Measurements from ENCODE around the gene PI16.

DNA sequence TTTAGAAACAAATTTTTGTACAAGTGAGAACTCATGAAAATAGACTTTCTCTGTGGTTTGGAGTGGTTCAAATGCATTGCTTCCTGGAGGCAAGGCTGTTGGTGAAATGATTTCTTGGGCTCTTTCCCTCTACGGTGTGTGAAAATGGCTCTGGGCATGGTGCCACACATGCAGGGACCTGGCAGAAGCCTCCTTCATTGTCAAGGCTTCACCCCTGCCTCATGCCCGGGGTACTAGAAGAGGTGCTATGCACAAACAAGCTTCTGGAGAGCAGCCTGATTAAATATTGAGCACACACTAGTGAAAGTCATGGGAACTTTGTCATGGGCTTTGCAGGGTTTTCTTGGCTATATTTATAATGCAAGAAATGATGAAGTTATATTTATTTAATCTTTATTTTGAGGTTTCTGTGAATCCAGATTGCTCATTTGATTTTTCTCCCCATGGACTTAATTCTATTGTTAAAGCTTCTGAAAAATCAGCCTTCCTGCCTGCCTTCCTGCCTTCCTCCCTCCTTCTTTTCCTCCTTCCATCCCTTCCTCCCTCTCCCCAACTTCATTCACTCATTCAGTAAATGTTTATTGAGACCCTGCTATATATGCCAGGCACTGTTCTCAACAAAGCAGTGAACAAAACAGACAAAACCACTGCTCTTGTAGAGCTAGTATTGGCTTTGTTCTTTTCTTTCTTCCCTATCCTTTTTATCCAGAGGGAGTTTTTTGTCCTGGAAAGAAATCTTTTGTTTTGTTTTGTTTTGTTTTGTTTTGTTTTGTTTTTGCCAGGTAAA is 47.8 kb upstream of the PI16 start:
- TF ChIP-seq, protein P1, sequence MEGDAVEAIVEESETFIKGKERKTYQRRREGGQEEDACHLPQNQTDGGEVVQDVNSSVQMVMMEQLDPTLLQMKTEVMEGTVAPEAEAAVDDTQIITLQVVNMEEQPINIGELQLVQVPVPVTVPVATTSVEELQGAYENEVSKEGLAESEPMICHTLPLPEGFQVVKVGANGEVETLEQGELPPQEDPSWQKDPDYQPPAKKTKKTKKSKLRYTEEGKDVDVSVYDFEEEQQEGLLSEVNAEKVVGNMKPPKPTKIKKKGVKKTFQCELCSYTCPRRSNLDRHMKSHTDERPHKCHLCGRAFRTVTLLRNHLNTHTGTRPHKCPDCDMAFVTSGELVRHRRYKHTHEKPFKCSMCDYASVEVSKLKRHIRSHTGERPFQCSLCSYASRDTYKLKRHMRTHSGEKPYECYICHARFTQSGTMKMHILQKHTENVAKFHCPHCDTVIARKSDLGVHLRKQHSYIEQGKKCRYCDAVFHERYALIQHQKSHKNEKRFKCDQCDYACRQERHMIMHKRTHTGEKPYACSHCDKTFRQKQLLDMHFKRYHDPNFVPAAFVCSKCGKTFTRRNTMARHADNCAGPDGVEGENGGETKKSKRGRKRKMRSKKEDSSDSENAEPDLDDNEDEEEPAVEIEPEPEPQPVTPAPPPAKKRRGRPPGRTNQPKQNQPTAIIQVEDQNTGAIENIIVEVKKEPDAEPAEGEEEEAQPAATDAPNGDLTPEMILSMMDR (conservative IDR thresholded peaks at IDR 0.05; ENCODE audit: low read length), result no peak
- TF ChIP-seq EZH2phosphoT487 (IDR thresholded peaks at IDR 0.05; ENCODE audit: borderline replicate concordance, low read depth, low read length), result no peak

All from OCI-LY7 (cell line).